BJ (cell line): ENCODE data around the gene CRTC1. TPM values are rescaled to one million over a fixed set of nuclear protein-coding genes. Genes with fewer than 3 reads are reported as not detected.

Source experiments
- CTCF ChIA-PET: fragments of 350-600 bp; formaldehyde crosslinking; extraction: SDS; loops from one replicate; lab custom pipeline; 2021; ENCODE audit warnings: antibody characterized with exemption, inconsistent platforms; lab: Yijun Ruan, JAX
- POLR2A ChIA-PET: fragments of 300-600 bp; sonication (Branson Sonifier 250); formaldehyde crosslinking; extraction: SDS; loops from one replicate; lab custom pipeline; 2021; ENCODE audit warnings: antibody characterized with exemption; lab: Charles Lee
- DNase-seq: peaks from one replicate; pipeline ENCODE4 v3.0.0-alpha.2; 2011; ENCODE audit warnings: low read depth
- H3K27me3 ChIP-seq: 2 replicates; pipeline ENCODE4 v1.6.0; 2011; ENCODE audit warnings: low read length; ENCODE audit not compliant: control insufficient read depth, insufficient read depth
- H3K36me3 ChIP-seq: 2 replicates; pipeline ENCODE4 v1.5.1; 2011; ENCODE audit warnings: low read length; ENCODE audit not compliant: control insufficient read depth, insufficient read depth
- H3K4me3 ChIP-seq: 2 replicates; pipeline ENCODE4 v1.5.1; 2011; ENCODE audit warnings: low read depth, mild to moderate bottlenecking, control low read depth, low read length
- CTCF ChIP-seq: IDR thresholded peaks from 2 replicates; pipeline ENCODE4 v1.5.1; 2011; ENCODE audit warnings: low read depth, mild to moderate bottlenecking, control low read depth, inconsistent platforms, low read length, moderate library complexity; ENCODE audit not compliant: insufficient read depth
- polyA plus RNA-seq: library from polyadenylated mRNA; depleted of rRNA; stranded (reverse); fragments of >200 nt; gene quantifications from 2 replicates; pipeline ENCODE4 v1.2.3, GENCODE V29; 2011

The CRTC1 gene
- polyA plus RNA-seq, 1 experiment, result 1.5 TPM

- no peak overlapping the region for H3K4me3 ChIP-seq
- no peak for DNase-seq
- POLR2A ChIA-PET, result no interaction called here
- CTCF ChIA-PET, result no interaction called here
- no peaks in the 10 kb centered on the region for H3K36me3 ChIP-seq
- no peaks in the 10 kb centered on the region for H3K27me3 ChIP-seq
- no peak for TF ChIP-seq CTCF
Measured at GRCh38 chr19:18704054-18704453, 20.6 kb downstream of the CRTC1 start.

GRCh38 chr19:18704971-18705370 is 21.5 kb downstream of the CRTC1 start:
- no peak for TF ChIP-seq CTCF
- ChIA-PET CTCF (no interaction called here), POLR2A (interaction anchor here (0.5 kb wide), 1 partner anchor 143 kb away, joined by 3 read pairs; no protein-coding TSS in a partner anchor)
- Histone ChIP-seq H3K27me3 (no peaks in the 10 kb centered on the region), H3K4me3 (no peak overlapping the region), H3K36me3 (no peaks in the 10 kb centered on the region)
- no peak for DNase-seq

- no peak for TF ChIP-seq CTCF
- Histone ChIP-seq H3K27me3 (no peaks in the 10 kb centered on the region), H3K36me3 (no peaks in the 10 kb centered on the region; the same call in 1 of the 2 replicates), H3K4me3 (no peak overlapping the region)
- ChIA-PET POLR2A (no interaction called here), CTCF (interaction anchor here (1.0 to 1.6 kb wide), 2 partner anchors 8 to 257 kb away, joined by 3 to 4 read pairs; no protein-coding TSS in a partner anchor)
- no peak for DNase-seq
Measured at GRCh38 chr19:18708452-18709231, 25.2 kb downstream of the CRTC1 start.

- ChIA-PET CTCF (interaction anchor here (1.0 to 1.7 kb wide), 3 partner anchors 9 to 258 kb away, joined by 3 to 4 read pairs (median 4); no protein-coding TSS in a partner anchor), POLR2A (no interaction called here)
- Histone ChIP-seq H3K36me3 (no peaks in the 10 kb centered on the region; the same call in 1 of the 2 replicates), H3K4me3 (no peak overlapping the region), H3K27me3 (no peaks in the 10 kb centered on the region)
- no peak for TF ChIP-seq CTCF
- DNase-seq, result no peak
Measured at GRCh38 chr19:18709546-18709945, 26.1 kb downstream of the CRTC1 start.

GRCh38 chr19:18710186-18710585 is 26.7 kb downstream of the CRTC1 start:
- Histone ChIP-seq H3K36me3 (no peaks in the 10 kb centered on the region; the same call in 1 of the 2 replicates), H3K27me3 (no peaks in the 10 kb centered on the region), H3K4me3 (no peak overlapping the region)
- ChIA-PET CTCF (interaction anchor here (1.7 kb wide), 1 partner anchor 116 kb away, joined by 4 read pairs; no protein-coding TSS in a partner anchor), POLR2A (no interaction called here)
- DNase-seq, result no peak
- TF ChIP-seq CTCF, result no peak
